Hepatocyte (in vitro differentiated cells): ENCODE data around the gene IPO5. TPM values are rescaled to one million over a fixed set of nuclear protein-coding genes. Genes with fewer than 3 reads are reported as not detected.

ENCODE experiments used
- DNase-seq: peaks from one replicate; pipeline ENCODE4 v3.0.0-alpha.2; 2016; ENCODE audit warnings: low spot score
- H2AFZ ChIP-seq: fragments of 200-600 bp; sonication (generic); 2 replicates; pipeline ENCODE4 v1.6.0; 2016; ENCODE audit warnings: antibody characterized with exemption, mild to moderate bottlenecking
- H3K27ac ChIP-seq: fragments of 200-600 bp; sonication (generic); 2 replicates; pipeline ENCODE4 v1.5.1; 2016; ENCODE audit warnings: mild to moderate bottlenecking
- H3K27me3 ChIP-seq: fragments of 200-600 bp; sonication (generic); 2 replicates; pipeline ENCODE4 v1.6.1; 2016
- H3K36me3 ChIP-seq: fragments of 200-600 bp; sonication (generic); replicated peaks from 2 replicates; pipeline ENCODE4 v1.5.1; 2016; ENCODE audit warnings: low read depth; ENCODE audit not compliant: insufficient read depth
- H3K4me1 ChIP-seq: fragments of 200-600 bp; sonication (generic); 2 replicates; pipeline ENCODE4 v1.5.1; 2016; ENCODE audit warnings: mild to moderate bottlenecking, moderate library complexity; ENCODE audit not compliant: insufficient read depth
- H3K4me2 ChIP-seq: fragments of 200-600 bp; sonication (generic); 2 replicates; pipeline ENCODE4 v1.6.0; 2016
- H3K4me3 ChIP-seq: fragments of 200-600 bp; sonication (generic); 2 replicates; pipeline ENCODE4 v1.5.1; 2016; ENCODE audit warnings: mild to moderate bottlenecking
- H3K79me2 ChIP-seq: fragments of 200-600 bp; sonication (generic); 2 replicates; pipeline ENCODE4 v1.6.0; 2017; ENCODE audit warnings: mild to moderate bottlenecking
- H3K9me2 ChIP-seq: fragments of 200-600 bp; sonication (generic); replicated peaks from 2 replicates; pipeline ENCODE4 v1.6.0; 2017; ENCODE audit warnings: mild to moderate bottlenecking; ENCODE audit not compliant: insufficient read depth
- H3K9me3 ChIP-seq: fragments of 200-600 bp; sonication (generic); 2 replicates; pipeline ENCODE4 v1.5.1; 2016; ENCODE audit warnings: low read depth, mild to moderate bottlenecking
- H4K20me1 ChIP-seq: fragments of 200-600 bp; sonication (generic); 2 replicates; pipeline ENCODE4 v1.6.0; 2016; ENCODE audit warnings: mild to moderate bottlenecking; ENCODE audit not compliant: insufficient read depth, poor library complexity, severe bottlenecking
- CTCF ChIP-seq: fragments of 200-600 bp; sonication (generic); IDR thresholded peaks from 2 replicates; pipeline ENCODE4 v1.5.1; 2016; ENCODE audit warnings: antibody characterized with exemption, mild to moderate bottlenecking; ENCODE audit not compliant: poor library complexity
- EZH2 ChIP-seq: fragments of 200-600 bp; sonication (generic); IDR thresholded peaks from 2 replicates; pipeline ENCODE4 v1.6.1; 2016; ENCODE audit warnings: antibody characterized with exemption, mild to moderate bottlenecking, borderline replicate concordance
- EZH2phosphoT487 ChIP-seq: fragments of 200-600 bp; sonication (generic); IDR thresholded peaks from one replicate; pipeline ENCODE4 v1.6.1; 2018; ENCODE audit warnings: antibody characterized with exemption, mild to moderate bottlenecking, low read depth, moderate library complexity; ENCODE audit not compliant: unreplicated experiment, severe bottlenecking
- WGBS: methylation state at CpG from one replicate; pipeline ENCODE4 v1.1.6; 2016; ENCODE audit warnings: low lambda C conversion rate; ENCODE audit errors: missing lambda C conversion rate; 5-methylcytosine and 5-hydroxymethylcytosine counted together
- polyA plus RNA-seq: library from polyadenylated mRNA; unstranded; fragments of >200 nt; fragmentation: Nextera tagmentation; extraction: Ambion mirVana; gene quantifications from 2 replicates; pipeline ENCODE4 v1.2.1, GENCODE V29; 2016
- total RNA-seq: library from RNA; depleted of rRNA; stranded (reverse); fragments of >200 nt; gene quantifications from 2 replicates; pipeline ENCODE4 v1.2.3, GENCODE V29; 2014

IPO5 gene
- total and polyA plus RNA-seq, 2 experiments from 2014 or later, result 34.1 to 104 TPM

- Histone ChIP-seq H4K20me1 (no peaks in the 10 kb centered on the region), H3K79me2 (no peaks in the 10 kb centered on the region), H3K36me3 (no peaks in the 10 kb centered on the region), H3K4me3 (no peak overlapping the region), H3K4me1 (no peaks in the 10 kb centered on the region), H3K27ac (peak overlapping the region; percentile 54), H2AFZ (no peak overlapping the region), H3K4me2 (no peak overlapping the region), H3K9me2 (no peaks in the 10 kb centered on the region), H3K9me3 (no peaks in the 10 kb centered on the region), H3K27me3 (no peaks in the 10 kb centered on the region)
- 61% methylated on average over 3 of the region's 3 CpGs for WGBS
- peak; percentile 46 for DNase-seq
- TF ChIP-seq EZH2 (no peak), CTCF (no peak), EZH2phosphoT487 (no peak)
These were observed 73.0 kb downstream of the IPO5 start for GRCh38 chr13:98026457-98026857.

DNA sequence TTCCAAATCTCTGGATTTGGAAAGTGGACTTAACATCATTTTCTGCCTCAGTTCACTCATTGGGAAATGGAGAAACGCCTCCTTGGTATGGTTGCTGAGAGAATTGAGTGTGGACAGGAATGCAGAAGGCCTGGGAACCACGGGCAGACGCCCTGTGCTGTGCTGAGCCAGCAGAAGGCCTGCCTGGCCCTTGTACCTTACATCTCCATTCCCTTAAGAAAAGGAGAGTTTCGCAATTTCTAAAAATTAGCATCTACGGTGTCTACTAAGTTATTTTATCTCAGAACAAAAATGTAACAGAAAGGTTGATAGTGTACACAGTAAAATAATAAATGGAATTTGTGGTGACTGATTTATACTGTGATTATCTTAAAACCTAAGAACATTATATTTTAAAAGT is 78.7 kb downstream of the IPO5 start:
- H4K20me1 ChIP-seq, result no peaks in the 10 kb centered on the region
- no peaks in the 10 kb centered on the region for H3K79me2 ChIP-seq
- H2AFZ ChIP-seq, result no peak overlapping the region
- H3K9me3 ChIP-seq, result no peaks in the 10 kb centered on the region
- no peaks in the 10 kb centered on the region for H3K27me3 ChIP-seq
- no peak for DNase-seq
- TF ChIP-seq EZH2, result no peak
- no peak for TF ChIP-seq EZH2phosphoT487
- TF ChIP-seq CTCF, result no peak
- H3K4me1 ChIP-seq, result peaks cover 5% of the 10 kb centered on the region
- no peak overlapping the region for H3K4me3 ChIP-seq
- no peaks in the 10 kb centered on the region for H3K36me3 ChIP-seq
- H3K9me2 ChIP-seq, result no peaks in the 10 kb centered on the region
- 71% methylated on average over 5 of the region's 5 CpGs for WGBS
- no peak overlapping the region for H3K27ac ChIP-seq
- H3K4me2 ChIP-seq, result no peak overlapping the region

- Histone ChIP-seq H2AFZ (no peak overlapping the region), H3K4me1 (peaks cover 5% of the 10 kb centered on the region), H3K27ac (no peak overlapping the region), H3K4me2 (peak overlapping the region; percentile 62), H3K79me2 (no peaks in the 10 kb centered on the region), H3K36me3 (no peaks in the 10 kb centered on the region), H3K9me3 (no peaks in the 10 kb centered on the region), H4K20me1 (no peaks in the 10 kb centered on the region), H3K27me3 (no peaks in the 10 kb centered on the region), H3K9me2 (no peaks in the 10 kb centered on the region), H3K4me3 (no peak overlapping the region)
- 41% methylated on average over 19 of the region's 19 CpGs for WGBS
- DNase-seq, result peak; percentile 68
- peak; percentile 59 for TF ChIP-seq CTCF
- no peak for TF ChIP-seq EZH2
- no peak for TF ChIP-seq EZH2phosphoT487
These were observed 80.1 kb downstream of the IPO5 start for GRCh38 chr13:98033277-98034247.
